CD1c-positive myeloid dendritic cell (primary cell): Measurements from ENCODE around the gene NEK7.
"Not testable (repeated sequence)": the region's sequence is repeated elsewhere in the genome, so short reads cannot be mapped to it uniquely, and the experiment has no call there.

Source experiments
- DNase-seq: peaks from one replicate; pipeline ENCODE4 v3.0.0-alpha.2; 2016; ENCODE audit errors: extremely low spot score

Gene NEK7

DNA sequence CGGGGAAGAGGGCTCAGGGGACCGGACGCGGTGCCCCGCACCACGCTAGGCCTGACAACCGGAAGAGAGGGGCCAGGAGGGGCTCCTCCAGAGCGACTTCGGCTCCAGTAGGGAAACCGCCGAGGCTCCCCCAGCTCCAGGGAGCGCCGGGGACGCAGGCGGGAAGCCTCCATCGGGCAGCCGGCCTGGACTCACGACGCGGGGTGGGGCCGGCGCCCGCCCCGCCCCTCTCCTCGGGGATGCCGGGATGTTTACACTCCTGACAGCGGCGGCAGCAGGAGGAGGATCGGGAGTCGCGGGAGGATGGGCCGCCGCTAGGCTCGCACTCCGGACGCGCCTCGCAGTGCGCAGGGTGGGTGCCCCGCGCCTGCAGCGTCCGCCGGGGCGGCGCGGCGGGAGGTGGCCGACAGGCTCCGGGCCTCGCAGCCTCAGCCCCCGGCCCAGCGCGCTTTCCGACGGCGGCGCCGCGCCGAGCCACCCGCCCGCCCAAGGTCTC is at the start of gene NEK7:
TSS of gene NEK7 (plus strand) at position 254 of the 496 bp plus-strand sequence. CDS start 75,583 bp downstream, outside the sequence.
- peak; percentile 88 for DNase-seq

DNA sequence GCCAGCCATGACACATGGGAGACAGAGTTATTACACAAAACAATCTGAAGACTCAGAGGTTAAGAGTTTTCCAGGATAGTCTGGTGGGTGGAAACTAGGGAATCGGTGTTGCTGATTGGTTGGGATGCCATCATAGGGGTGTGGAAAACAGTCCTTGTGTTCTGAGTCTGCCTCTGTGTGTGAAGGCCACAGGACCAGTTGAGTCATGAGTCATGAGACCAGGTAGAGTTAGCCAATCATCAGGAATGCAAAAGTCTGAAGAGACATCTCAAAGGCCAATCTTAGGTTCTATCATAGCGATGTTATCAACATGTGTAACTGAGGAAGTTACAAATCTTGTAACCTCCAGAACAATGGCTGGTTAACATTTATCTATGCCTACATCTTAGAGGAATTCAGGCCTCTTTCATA is 49.7 kb upstream of the NEK7 start:
- no peak for DNase-seq

DNA sequence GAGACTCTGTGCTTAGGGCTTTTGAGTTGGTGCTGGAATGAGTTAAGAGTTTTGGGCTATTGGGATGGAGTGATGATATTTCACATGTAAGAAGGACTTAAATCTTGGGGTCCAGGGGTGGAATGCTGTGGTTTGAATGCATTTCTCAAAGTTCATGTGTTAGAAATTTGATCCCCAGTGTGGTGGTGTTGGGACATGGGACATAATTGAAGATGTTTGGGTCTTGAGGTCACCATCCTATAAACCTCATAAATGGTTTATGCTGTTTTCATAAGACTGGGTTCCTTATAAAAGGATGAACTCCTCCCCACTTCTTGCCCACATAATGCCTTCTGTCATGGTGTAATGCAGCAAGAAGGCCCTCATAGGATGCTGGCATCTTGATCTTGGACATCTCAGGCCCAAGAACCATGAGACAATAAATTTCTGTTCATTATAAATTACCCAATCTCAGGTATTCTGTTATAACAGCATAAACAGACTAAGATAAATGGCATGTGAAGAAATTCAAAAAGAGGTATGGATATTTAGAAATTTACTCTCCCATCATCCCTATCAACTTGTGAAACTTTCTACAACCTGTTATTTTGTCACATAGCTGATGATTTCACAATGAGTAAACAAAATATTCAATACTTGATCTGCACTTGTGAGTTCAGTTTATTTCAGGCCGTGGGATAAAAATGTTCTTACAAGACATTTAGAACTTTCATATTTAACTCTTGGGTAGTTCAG is 48.0 kb upstream of the NEK7 start:
- DNase-seq, result no peak

DNA sequence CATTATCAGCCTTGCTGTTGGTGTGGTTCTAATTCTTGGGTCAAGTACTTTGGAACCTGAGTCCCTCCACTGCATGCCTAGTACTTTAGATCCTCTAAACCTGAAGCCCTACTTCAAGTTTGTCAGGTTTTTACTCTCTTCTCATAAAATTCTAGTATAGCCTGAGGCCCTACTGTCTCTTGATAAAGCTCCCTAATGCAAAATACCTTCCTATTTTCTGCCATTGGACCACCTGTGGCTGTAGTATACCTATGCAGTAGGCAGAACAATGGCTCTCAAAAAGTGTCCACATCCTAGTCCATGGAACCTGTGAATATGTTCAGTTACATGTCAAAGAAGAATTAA is 47.5 kb upstream of the NEK7 start:
- DNase-seq, result no peak

DNA sequence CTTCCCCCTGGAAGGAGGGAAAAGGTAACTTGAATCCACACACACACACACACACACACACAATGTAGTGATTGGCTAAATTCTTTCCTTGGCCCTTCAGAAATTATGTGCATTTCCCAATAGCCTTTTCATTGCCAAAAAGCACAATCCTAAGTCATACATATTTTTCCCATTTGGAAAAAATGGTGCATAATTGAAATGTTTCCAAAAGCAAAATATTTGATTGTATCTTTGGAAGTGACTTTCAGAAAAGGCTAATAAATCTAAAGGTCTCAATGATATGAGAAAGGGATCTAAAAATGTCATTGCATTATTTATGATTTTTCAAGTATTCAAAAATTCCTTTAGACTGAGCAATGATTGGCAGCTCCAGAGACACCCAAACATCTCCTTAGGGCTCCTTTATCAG is 43.5 kb upstream of the NEK7 start:
- no peak for DNase-seq

DNA sequence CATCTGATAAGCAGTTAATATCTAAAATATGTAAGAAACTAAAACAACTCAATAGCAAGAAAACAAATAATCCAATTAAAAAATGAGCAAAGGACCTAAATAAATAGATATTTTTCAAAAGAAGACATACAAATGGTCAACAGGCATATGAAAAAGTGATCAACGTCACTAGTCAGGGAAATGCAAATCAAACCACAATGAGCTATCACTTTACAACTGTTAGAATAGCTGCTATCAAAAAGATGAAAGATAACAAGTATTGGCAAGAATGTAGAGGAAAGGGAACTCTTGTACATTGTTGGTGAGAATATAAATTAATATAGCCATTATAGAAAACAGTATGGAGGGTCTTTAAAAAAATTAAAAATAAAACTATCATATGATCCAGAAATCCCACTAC is 40.7 kb upstream of the NEK7 start:
- DNase-seq, result no peak

DNA sequence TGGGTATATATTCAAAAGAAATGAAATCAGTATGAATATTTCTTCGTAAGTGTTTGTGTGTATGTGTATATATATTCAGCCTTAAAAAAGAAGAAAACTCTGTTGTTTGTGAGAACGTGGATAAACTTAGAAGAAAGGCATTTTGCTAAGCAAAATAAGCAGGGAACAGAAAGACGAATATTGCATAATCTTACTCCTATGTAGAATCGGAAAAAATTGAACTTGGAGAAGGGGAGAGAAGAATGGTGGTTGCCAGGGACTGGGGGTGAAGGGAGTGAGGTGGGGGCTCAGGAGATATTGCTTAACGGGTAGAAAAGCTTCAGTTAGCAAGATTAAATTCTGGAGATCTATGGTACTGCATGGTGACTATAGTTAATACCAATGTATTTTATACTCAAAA is 40.3 kb upstream of the NEK7 start:
- no peak for DNase-seq

DNA sequence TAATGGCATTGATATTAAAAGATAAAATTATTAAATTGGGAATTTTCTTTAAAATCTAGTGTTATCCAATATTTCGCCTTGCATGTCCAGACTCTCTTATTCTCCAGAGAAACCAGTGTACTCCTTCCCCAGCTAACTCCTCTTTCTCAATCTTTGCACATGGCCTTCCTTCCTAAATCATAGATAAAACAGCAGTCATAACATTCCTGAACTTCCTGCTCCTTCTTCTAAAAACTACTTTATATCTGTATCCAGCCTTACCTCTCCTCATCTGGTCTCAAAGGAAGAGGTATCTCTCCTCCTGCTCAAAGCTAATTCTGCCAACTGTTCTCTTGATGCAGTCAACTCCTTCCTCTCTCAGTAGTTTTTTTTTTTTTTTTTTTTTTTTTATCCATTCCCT is 39.5 kb upstream of the NEK7 start:
- no peak for DNase-seq

DNA sequence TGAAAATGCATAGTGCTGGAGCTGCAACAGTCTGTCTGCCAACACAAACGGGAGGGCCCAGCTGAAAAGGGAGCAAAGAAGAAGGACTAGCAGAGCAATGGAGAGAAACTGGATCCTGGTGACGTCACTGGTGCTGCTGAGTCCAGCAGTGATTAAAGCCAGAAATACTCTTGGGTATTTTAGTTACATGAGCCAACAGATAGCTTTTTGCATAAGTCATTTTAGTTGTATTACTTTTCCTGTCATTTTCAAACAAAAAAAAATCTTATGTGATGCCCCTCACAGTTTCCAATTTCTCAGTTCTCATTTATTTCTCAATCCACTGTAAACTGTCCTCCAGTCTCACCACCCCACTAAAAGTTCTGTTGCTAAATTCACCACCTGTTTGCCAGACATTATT is 38.7 kb upstream of the NEK7 start:
- no peak for DNase-seq

DNA sequence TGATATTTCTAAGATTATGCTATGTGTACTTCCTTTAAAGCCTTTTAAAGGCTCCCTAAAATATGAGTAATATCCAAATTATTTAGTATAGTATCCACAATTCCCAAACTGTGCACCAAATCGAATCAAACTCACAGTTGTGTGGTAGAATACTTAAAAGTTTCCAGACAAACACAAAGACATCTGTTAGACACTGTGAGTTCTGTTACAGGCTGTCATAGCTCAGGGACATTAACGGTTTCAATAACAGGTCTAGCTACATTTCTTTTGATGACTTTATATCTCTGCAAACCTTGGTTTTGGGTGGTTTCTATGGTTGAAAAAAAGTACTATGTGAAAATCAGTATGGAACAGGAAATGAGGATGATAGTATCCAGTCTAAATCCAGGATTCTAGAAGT is 36.9 kb upstream of the NEK7 start:
- no peak for DNase-seq

DNA sequence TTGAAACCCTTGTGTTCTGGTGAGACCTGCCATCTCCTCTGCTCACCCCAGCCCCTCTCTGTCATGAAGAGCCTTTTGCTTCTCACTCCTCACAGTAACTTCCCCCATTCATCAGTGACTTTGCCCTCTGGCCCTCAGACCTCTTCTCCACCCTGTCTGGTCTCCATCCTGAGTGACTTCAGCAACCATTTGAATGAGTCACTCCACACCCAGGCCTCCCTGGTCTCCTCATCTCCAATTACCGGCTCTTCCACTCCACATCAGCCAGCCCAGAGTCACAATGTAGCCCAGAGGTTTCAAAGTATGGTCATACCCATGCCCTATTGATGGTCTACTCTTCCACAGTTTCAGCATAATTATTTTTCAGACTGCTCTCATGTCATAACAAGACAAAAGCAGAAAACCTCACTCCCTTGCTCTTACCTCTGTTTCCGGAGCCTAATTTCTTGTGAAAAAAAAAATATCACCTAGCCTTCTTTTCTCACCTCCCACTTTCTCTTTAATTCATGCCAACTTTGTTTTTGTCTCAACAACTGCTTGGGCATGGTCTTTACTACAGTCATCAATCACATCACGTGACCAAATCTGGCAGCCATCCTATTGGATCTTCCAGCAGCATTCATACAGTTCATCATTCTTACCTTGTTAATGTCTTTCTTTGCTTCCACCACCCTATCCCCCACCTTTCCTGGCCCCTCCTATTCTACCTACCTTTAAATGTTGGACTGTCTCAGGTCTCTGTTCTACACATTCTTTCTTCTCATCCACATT is 35.6 kb upstream of the NEK7 start:
- no peak for DNase-seq

DNA sequence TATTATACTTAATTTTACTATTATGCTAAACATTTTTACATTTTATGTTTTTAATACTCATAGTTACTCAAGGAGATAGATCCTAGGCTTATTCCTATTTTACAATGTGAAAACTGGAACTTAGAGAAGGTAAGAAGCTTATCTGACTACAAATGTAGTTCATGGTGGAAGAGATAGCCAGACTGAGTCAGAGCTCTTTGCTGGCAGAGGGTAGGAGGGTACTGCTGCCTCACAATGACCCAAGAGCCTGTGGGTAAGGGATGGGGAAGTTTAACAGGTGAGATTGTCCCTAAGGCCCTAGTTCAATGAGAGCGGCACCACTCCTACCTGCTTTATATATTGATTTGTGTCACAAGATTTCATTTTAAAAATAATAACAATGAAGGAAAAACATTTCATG is 34.1 kb upstream of the NEK7 start:
- no peak for DNase-seq

DNA sequence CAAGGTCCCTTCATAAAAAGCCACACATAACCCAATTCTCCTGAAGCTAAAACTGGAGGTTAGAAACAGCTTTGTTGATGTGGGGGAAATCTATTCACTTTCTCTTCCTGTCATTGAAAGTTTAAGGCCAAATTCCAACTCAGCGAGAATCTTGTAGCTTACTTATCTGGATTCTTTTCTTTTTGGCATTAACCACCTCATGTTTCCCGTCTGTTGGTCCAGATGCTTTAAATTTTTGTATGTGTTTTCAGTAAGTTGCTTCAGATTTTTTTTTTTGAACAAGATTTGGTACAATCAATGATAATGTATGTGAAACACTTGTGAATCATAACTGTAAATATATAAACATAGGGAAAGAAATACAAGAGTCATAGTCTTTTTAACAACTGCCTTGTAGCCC is 33.7 kb upstream of the NEK7 start:
- no peak for DNase-seq

DNA sequence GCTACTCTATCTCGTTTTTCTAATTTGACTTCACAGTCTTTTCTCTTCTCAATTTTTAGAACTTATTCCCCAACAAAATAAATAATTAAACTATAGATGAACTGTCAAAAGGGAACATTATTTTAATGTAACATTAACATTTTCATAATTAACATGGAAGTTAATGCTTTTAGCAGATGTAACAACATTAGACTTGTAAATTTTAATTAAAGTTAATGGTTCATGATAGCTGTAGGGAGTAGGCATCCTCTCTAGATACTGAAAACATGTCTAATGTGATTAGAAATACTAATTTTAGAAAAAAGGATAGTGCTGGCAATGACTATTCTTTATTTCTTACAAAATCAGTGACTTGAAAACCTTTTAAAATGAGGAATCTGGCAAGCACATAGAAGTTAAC is 32.1 kb upstream of the NEK7 start:
- no peak for DNase-seq

DNA sequence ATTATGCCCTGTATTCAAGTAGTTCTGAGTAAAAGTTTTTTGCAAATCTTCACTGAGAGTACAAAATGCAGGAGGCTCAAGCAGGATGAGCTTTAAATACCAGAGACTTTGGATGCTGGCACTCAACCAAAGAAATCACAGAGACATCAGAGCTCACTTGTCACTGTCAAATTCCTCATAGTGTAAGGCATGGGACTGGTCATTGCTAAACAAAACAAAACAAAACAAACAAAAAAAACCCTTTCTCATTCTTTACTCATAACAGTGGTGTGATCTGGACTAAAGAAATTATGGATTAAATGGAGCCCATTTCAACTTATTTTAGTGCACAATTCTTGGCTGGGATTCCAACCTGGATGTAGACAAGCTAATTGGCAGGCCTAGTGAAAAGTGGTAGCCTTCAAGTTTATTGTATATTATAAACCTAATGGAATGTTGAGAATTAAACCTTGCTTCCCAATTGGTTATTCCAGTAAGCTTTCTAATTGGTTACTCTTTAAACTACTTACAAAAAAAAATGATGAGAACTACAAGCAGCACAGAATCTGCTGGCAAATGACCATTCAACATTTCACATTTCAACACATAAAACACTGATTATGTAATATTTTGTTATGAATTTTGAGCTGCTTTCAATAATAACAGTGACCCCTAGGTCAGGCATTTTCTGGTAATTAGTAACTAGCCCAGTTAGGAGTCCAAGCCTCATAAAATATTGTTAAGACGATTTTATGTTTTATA is 30.6 kb upstream of the NEK7 start:
- DNase-seq, result no peak

DNA sequence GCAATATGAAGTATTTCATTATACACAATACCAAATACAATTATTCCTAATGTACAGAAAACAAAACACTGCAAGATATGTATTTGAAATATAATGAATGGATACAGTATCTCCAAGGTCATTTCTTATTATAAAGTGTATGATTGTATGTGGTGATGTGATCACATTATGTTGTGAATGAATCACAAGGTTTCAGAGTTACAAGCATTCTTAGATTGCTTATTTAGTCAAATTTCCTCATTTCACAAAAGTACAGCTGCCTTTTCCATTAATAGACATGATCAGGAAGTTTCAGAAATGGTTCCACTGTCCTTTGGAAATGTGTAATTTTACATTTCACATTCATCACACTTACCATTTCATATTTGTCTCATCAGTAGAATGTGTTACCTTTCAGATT is 28.3 kb upstream of the NEK7 start:
- DNase-seq, result no peak

DNA sequence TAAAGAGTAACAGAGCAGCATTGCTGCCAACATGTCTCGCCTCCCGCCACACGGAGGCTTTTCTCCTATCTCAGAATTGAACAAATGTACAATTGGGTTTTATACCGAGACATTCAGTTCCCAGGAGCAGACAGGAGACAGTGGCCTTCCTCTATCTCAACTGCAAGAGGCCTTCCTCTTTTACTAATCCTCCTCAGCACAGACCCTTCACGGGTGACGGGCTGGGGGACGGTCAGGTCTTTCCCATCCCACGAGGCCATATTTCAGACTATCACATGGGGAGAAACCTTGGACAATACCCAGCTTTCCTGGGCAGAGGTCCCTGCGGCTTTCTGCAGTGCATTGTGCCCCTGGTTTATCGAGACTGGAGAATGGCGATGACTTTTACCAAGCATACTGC is 26.7 kb upstream of the NEK7 start:
- not testable (repeated sequence) for DNase-seq

DNA sequence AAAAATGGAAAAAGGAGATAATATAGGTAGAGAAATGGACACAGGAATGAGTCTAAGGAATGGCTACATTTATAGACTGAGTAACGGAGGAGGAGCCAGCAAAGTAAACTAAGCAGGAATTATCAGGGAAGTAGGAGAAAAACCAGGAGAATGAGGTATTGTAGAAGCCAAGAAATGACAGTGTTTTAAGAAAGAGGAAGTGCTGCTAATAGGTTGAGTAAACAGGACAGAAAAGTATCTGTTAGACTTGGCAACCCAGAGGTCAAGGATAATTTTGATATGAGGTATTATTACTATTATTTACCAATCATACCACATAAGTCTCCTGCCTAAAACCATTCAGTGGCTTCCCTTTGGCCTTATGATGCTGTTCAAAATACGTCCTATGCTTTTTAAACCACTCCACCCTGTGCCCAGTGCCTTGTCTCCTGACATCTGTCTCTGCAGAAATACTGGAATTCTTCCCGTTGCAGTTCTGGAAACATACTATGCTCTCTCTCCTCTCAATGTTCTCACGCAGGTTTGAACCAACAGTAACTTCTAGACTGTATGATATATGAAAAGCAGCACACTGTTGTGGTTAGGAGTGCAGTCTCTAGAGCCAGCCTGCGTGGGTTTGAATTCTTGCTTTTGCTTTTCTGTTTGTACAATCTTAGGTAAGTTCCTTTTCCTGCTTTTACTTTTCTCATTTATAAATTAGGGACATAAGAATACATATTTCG is 24.6 kb upstream of the NEK7 start:
- no peak for DNase-seq

DNA sequence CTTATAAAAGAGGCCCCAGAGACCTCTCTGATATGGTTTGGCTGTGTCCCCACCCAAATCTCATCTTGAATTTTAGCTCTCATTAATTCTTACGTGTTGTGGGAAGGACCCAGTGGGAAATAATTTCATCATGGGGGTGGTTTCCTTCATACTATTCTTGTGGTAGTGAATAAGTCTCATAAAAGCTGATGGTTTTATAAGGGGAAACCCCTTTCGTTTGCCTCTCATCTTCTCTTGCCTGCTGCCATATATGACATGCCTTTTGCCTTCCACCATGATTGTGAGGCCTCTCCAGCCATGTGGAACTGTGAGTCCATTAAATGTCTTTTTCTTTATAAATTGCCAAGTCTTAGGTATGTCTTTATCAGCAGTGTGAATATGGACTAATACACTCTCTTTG is 22.5 kb upstream of the NEK7 start:
- DNase-seq, result no peak

DNA sequence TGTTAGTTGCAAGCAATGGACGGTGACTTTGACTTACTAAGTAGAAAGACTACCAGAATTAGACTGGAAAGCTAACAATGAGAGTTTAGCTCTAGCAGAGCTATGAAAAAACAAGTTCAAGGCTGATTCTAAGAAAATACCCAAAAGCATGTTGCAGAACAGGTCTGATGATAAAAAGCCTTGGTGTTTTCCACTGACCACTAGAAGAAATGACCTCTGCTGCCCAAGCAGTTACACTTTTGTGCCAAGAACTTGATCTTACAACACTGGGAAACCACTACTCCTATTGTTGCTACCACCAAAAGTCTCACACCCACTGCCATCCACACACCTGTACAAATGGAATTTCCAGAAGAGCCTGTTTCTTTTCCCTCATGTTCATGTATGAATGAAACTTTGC is 21.4 kb upstream of the NEK7 start:
- no peak for DNase-seq

DNA sequence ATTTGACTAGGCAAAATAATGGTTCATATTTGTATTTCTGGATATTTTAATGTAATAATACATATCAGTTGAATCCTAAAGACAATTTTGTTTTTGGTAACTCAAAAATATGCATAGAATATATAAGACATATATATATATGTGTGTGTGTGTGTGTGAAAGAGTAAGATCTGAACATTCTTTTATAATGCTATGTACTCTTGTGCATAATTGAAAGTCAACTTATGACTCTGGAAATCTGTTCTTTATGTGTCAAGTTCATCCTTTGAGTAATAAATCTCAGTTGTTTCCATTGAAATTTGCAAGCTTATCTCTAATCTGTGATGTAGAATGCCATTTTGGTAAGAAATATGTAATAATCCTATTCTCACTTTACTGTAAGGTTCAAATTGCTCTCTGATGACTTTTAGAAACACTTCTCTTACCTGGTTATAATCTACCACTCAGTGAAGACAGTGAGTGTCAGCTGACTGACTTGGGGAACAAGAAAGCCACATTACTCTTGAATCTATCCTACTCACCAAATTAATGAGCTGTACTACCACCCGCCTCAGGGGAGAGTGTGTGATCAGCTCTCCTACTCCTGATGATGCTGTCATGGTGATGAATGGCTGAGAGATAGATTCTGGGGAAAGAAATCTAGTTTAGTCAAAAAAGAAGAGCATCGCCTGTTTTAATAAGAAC is 15.0 kb upstream of the NEK7 start:
- DNase-seq, result no peak
